ENCODE data around the gene AJUBA. TPM values are rescaled to one million over a fixed set of nuclear protein-coding genes. Genes with fewer than 3 reads are reported as not detected.

AJUBA gene
- total RNA-seq, 1 donor from 2014 or later, result 7.2 TPM

DNA sequence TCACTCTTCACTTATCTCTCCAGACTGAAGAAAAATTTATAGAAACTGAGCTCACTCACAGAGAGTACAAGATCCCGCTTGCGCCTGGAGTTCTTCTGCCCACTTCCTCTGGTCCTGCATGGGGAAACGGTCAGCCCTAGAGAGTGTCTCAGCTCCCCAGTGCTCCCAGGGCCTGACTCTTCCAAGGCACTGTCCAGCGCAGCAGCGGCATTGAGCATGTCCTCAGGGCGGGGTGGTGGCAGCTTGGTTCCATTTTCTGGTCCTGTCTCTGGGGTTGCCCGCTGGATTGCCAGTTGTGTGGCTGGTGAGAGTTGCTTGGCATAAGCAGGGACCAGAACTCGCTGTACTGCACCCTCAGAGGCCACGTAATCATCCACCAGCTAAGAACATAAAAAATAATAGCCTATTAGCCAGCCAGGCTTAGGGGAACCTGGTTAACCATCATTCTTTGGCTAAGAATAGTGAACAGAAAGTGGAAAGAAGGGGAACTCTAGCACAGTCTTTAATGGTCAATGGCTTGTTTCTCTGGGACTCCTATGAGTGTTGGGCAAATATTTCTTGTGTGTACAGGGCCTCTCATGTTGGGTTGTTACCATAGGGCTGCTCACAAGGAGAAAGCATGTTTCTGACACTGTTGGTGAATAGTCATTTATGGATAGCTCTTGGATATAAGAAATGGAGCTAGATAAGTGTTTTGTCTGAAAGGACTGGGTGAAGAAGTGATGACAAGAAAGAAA is 13.7 kb upstream of the AJUBA start:
- no peak overlapping the region for H3K4me3 ChIP-seq
- intact Hi-C loops (cut with micrococcal nuclease), result no loop called here
- no peak overlapping the region for H3K27ac ChIP-seq (replicated peaks)
- H3K4me1 ChIP-seq, result peaks cover 21% of the 10 kb centered on the region
- TF ChIP-seq CTCF (IDR thresholded peaks at IDR 0.05; ENCODE audit: borderline replicate concordance), result no peak
- no peak for DNase-seq
- H3K36me3 ChIP-seq, result no peaks in the 10 kb centered on the region
- no peaks in the 10 kb centered on the region for H3K27me3 ChIP-seq (ENCODE audit: low read depth)
- no peaks in the 10 kb centered on the region for H3K9me3 ChIP-seq (replicated peaks)

- intact Hi-C loops (cut with micrococcal nuclease), result no loop called here
- Histone ChIP-seq H3K9me3 (replicated peaks) (no peaks in the 10 kb centered on the region), H3K27me3 (ENCODE audit: low read depth) (no peaks in the 10 kb centered on the region), H3K36me3 (peaks cover 3% of the 10 kb centered on the region), H3K4me1 (peaks cover 21% of the 10 kb centered on the region), H3K4me3 (no peak overlapping the region), H3K27ac (replicated peaks) (no peak overlapping the region)
- peak; percentile 66 for TF ChIP-seq CTCF (IDR thresholded peaks at IDR 0.05; ENCODE audit: borderline replicate concordance)
- no peak for DNase-seq
Observed at GRCh38 chr14:22994762-22995275, 12.5 kb upstream of the AJUBA start.

- Histone ChIP-seq H3K4me1 (peaks cover 16% of the 10 kb centered on the region), H3K27me3 (ENCODE audit: low read depth) (no peaks in the 10 kb centered on the region), H3K36me3 (peaks cover 11% of the 10 kb centered on the region), H3K9me3 (replicated peaks) (no peaks in the 10 kb centered on the region), H3K4me3 (no peak overlapping the region), H3K27ac (replicated peaks) (no peak overlapping the region)
- no peak for DNase-seq
- intact Hi-C loops (cut with micrococcal nuclease), result no loop called here
- TF ChIP-seq CTCF (IDR thresholded peaks at IDR 0.05; ENCODE audit: borderline replicate concordance), result no peak
Observed at GRCh38 chr14:22993517-22993916, 11.2 kb upstream of the AJUBA start.

DNA sequence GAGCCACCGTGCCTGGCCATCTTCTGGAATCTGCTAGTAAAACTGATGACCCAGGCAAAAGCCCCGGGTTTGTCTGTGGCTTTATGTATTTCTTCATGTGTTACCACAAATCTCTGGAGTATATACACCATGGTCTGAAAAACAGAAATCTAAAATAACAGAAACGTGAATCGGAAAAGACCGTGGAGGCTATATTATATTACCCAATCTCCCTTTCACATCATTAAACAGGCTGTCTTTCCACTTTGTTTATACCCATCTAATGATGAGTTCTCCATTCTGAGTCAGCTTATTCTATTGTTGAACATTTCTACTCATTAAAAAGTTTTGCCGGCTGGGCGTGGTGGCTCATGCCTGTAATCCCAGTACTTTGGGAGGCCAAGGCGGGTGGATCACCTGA is 9.5 kb upstream of the AJUBA start:
- no peak for DNase-seq
- Histone ChIP-seq H3K27me3 (ENCODE audit: low read depth) (no peaks in the 10 kb centered on the region), H3K9me3 (replicated peaks) (no peaks in the 10 kb centered on the region), H3K4me3 (no peak overlapping the region), H3K36me3 (peaks cover 11% of the 10 kb centered on the region), H3K27ac (replicated peaks) (no peak overlapping the region), H3K4me1 (peaks cover 9% of the 10 kb centered on the region)
- intact Hi-C loops (cut with micrococcal nuclease), result no loop called here
- no peak for TF ChIP-seq CTCF (IDR thresholded peaks at IDR 0.05; ENCODE audit: borderline replicate concordance)

GRCh38 chr14:22987291-22987690 is 4.9 kb upstream of the AJUBA start:
- Histone ChIP-seq H3K4me3 (no peak overlapping the region), H3K27me3 (ENCODE audit: low read depth) (no peaks in the 10 kb centered on the region), H3K4me1 (peaks cover 12% of the 10 kb centered on the region), H3K36me3 (peaks cover 11% of the 10 kb centered on the region), H3K9me3 (replicated peaks) (no peaks in the 10 kb centered on the region), H3K27ac (replicated peaks) (no peak overlapping the region)
- no peak for TF ChIP-seq CTCF (IDR thresholded peaks at IDR 0.05; ENCODE audit: borderline replicate concordance)
- no peak for DNase-seq
- intact Hi-C loops (cut with micrococcal nuclease), result loop anchor here (5.0 kb wide), 1 partner anchor 70 kb away; the partner anchor contains the start of gene CDH24

Data from left ventricle myocardium inferior (tissue), 1 donor.